Muscle of arm (tissue), 12 donors: ENCODE results near the gene GREB1. TPM values are rescaled to one million over a fixed set of nuclear protein-coding genes. Genes with fewer than 3 reads are reported as not detected.

Source experiments
- DNase-seq: peaks from one replicate; pipeline ENCODE4 v3.0.0-alpha.2; 2013
- polyA plus RNA-seq, 12 donors: library from polyadenylated mRNA; unstranded; fragments of 120-200 nt; gene quantifications; one replicate each; pipeline ENCODE4 v1.2.1, GENCODE V29; 2013; ENCODE audit not compliant: insufficient read length in 12 of 12

Gene GREB1
- polyA plus RNA-seq, 12 donors, result 9.0 to 18.8 (median 11.4) TPM; not detected in 1

GRCh38 chr2:11507517-11507916 lies 26.3 kb upstream of the GREB1 start:
- DNase-seq, result no peak

GRCh38 chr2:11508279-11508678 lies 25.6 kb upstream of the GREB1 start:
- DNase-seq, result no peak

GRCh38 chr2:11509657-11510360 lies 24.0 kb upstream of the GREB1 start:
- no peak for DNase-seq

- no peak for DNase-seq
These were observed 21.4 kb upstream of the GREB1 start for GRCh38 chr2:11512431-11512830.

GRCh38 chr2:11513319-11513718 lies 20.5 kb upstream of the GREB1 start:
- DNase-seq, result no peak

GRCh38 chr2:11514081-11514730 lies 19.6 kb upstream of the GREB1 start:
- DNase-seq, result no peak

GRCh38 chr2:11514904-11515303 lies 18.9 kb upstream of the GREB1 start:
- no peak for DNase-seq

GRCh38 chr2:11515490-11515981 lies 18.3 kb upstream of the GREB1 start:
- DNase-seq, result no peak

- DNase-seq, result no peak
These were observed 16.7 kb upstream of the GREB1 start for GRCh38 chr2:11516984-11517648.

GRCh38 chr2:11517906-11518305 lies 15.9 kb upstream of the GREB1 start:
- DNase-seq, result no peak

GRCh38 chr2:11520092-11520693 lies 13.7 kb upstream of the GREB1 start:
- no peak for DNase-seq

- DNase-seq, result no peak
These were observed 12.1 kb upstream of the GREB1 start for GRCh38 chr2:11521775-11522174.

GRCh38 chr2:11524470-11524869 lies 9.4 kb upstream of the GREB1 start:
- DNase-seq, result no peak

- DNase-seq, result no peak
These were observed 8.1 kb upstream of the GREB1 start for GRCh38 chr2:11525762-11526161.

GRCh38 chr2:11527001-11527400 lies 6.8 kb upstream of the GREB1 start:
- no peak for DNase-seq

- DNase-seq, result no peak
These were observed 5.6 kb upstream of the GREB1 start for GRCh38 chr2:11528228-11528627.

- no peak for DNase-seq
These were observed 2.9 kb upstream of the GREB1 start for GRCh38 chr2:11530864-11531465.

- no peak for DNase-seq
These were observed 1.3 kb upstream of the GREB1 start for GRCh38 chr2:11532416-11533055.

- no peak for DNase-seq
These were observed 363 bp downstream of the GREB1 start for GRCh38 chr2:11534071-11534745.

- no peak for DNase-seq
These were observed 1.1 kb downstream of the GREB1 start for GRCh38 chr2:11534746-11535484.
